OCI-LY7 (cell line): ENCODE data around the gene TSHZ2. TPM values are rescaled to one million over a fixed set of nuclear protein-coding genes. Genes with fewer than 3 reads are reported as not detected.

Experiments
- BruUV-seq: library from RNA; stranded (reverse); fragments of 400-500 nt; replicated peaks from 2 replicates; lab custom pipeline; 2021; lab: Mats Ljungman, UMichigan
- CTCF ChIA-PET: fragments of 300-600 bp; sonication (Branson Sonifier 250); formaldehyde crosslinking; loops from one replicate; lab custom pipeline; 2022; ENCODE audit warnings: antibody characterized with exemption; ENCODE audit not compliant: unreplicated experiment; lab: Charles Lee
- POLR2A ChIA-PET: fragments of 300-600 bp; sonication (Branson Sonifier 250); formaldehyde crosslinking; loops from one replicate; lab custom pipeline; 2022; ENCODE audit warnings: antibody characterized with exemption; lab: Charles Lee
- DNase-seq: peaks from one replicate; pipeline ENCODE4 v3.0.0-alpha.2; 2015; ENCODE audit warnings: low spot score
- H2AFZ ChIP-seq: fragments of 200-600 bp; sonication (generic), shearing (Covaris generic); 2 replicates; pipeline ENCODE4 v1.6.1; 2014; ENCODE audit warnings: mild to moderate bottlenecking, antibody characterized with exemption, low read length, moderate library complexity
- H3K27ac ChIP-seq: fragments of 200-600 bp; sonication (generic); 2 replicates; pipeline ENCODE4 v1.5.1; 2014; ENCODE audit warnings: mixed run types, low read depth, mild to moderate bottlenecking, moderate library complexity, low read length, inconsistent platforms; ENCODE audit not compliant: poor library complexity, severe bottlenecking
- H3K36me3 ChIP-seq: fragments of 200-600 bp; sonication (generic); 2 replicates; pipeline ENCODE4 v1.6.1; 2014; ENCODE audit warnings: mild to moderate bottlenecking, antibody characterized with exemption, low read length, moderate library complexity, mixed read lengths; ENCODE audit not compliant: insufficient read depth
- H3K4me1 ChIP-seq: fragments of 200-600 bp; sonication (generic); 2 replicates; pipeline ENCODE4 v1.5.1; 2014; ENCODE audit warnings: mild to moderate bottlenecking, low read length; ENCODE audit not compliant: insufficient read depth, poor library complexity, severe bottlenecking
- H3K4me2 ChIP-seq: fragments of 200-600 bp; sonication (generic); 2 replicates; pipeline ENCODE4 v1.6.1; 2014; ENCODE audit warnings: mild to moderate bottlenecking, low read length
- H3K4me3 ChIP-seq: fragments of 200-600 bp; sonication (generic); 2 replicates; pipeline ENCODE4 v1.5.1; 2014; ENCODE audit warnings: mild to moderate bottlenecking, low read depth, low read length; ENCODE audit not compliant: poor library complexity, severe bottlenecking
- H3K79me2 ChIP-seq: fragments of 200-600 bp; sonication (generic); 2 replicates; pipeline ENCODE4 v1.6.1; 2016; ENCODE audit warnings: low read depth, mild to moderate bottlenecking, low read length, moderate library complexity, mixed read lengths; ENCODE audit not compliant: insufficient read depth
- H3K9me2 ChIP-seq: fragments of 200-600 bp; sonication (generic); 2 replicates; pipeline ENCODE4 v1.6.1; 2016; ENCODE audit warnings: mild to moderate bottlenecking, low read length, mixed read lengths; ENCODE audit not compliant: insufficient read depth
- H3K9me3 ChIP-seq: fragments of 200-600 bp; sonication (generic); 2 replicates; pipeline ENCODE4 v1.6.1; 2014; ENCODE audit warnings: mild to moderate bottlenecking, mixed run types, low read length, mixed read lengths
- H4K20me1 ChIP-seq: fragments of 200-600 bp; sonication (generic); 2 replicates; pipeline ENCODE4 v1.6.1; 2014; ENCODE audit warnings: mild to moderate bottlenecking, antibody characterized with exemption, low read length, moderate library complexity, mixed read lengths; ENCODE audit not compliant: insufficient read depth
- CTCF ChIP-seq: fragments of 200-600 bp; sonication (generic); conservative IDR thresholded peaks from 2 replicates; pipeline ENCODE4 v1.5.1; 2014; ENCODE audit warnings: mild to moderate bottlenecking, antibody characterized with exemption, low read length, moderate library complexity, mixed read lengths
- EZH2phosphoT487 ChIP-seq: fragments of 200-600 bp; sonication (generic); IDR thresholded peaks from 2 replicates; pipeline ENCODE4 v1.6.1; 2018; ENCODE audit warnings: low read depth, borderline replicate concordance, mild to moderate bottlenecking, mixed run types, antibody characterized with exemption, low read length, moderate library complexity, mixed read lengths
- intact Hi-C: fragments of 100-400 bp; cut with micrococcal nuclease; formaldehyde crosslinking; loops from one replicate; pipeline ENCODE4 v1.10.0; 2022; ENCODE audit not compliant: unreplicated experiment
- total RNA-seq, 2 experiments: library from RNA; depleted of rRNA in 1 of 2; stranded (reverse); fragments of >200 nt in 1 of 2; shearing (Covaris generic) in 1 of 2; gene quantifications; 2 replicates each; pipeline ENCODE4 v1.2.3, GENCODE V29; 2014 to 2022

The TSHZ2 gene
- total RNA-seq, 2 experiments from 2014 or later = not detected

- no peaks in the 10 kb centered on the region for H3K36me3 ChIP-seq
- H3K9me3 ChIP-seq = peaks cover 23% of the 10 kb centered on the region
- H3K4me3 ChIP-seq = no peak overlapping the region
- no peak for DNase-seq
- no peak for TF ChIP-seq CTCF
- TF ChIP-seq EZH2phosphoT487 = no peak
- H4K20me1 ChIP-seq = no peaks in the 10 kb centered on the region
- no TSS peak for BruUV-seq
- intact Hi-C loops = no loop called here
- POLR2A ChIA-PET = no interaction called here
- CTCF ChIA-PET = no interaction called here
- no peaks in the 10 kb centered on the region for H3K9me2 ChIP-seq
- no peak overlapping the region for H3K4me2 ChIP-seq
- H3K79me2 ChIP-seq = no peaks in the 10 kb centered on the region
- no peak overlapping the region for H2AFZ ChIP-seq
- no peaks in the 10 kb centered on the region for H3K4me1 ChIP-seq
- H3K27ac ChIP-seq = no peak overlapping the region
Measured at GRCh38 chr20:53447316-53447715, 475.2 kb downstream of the TSHZ2 start.

- intact Hi-C loops = no loop called here
- Histone ChIP-seq H3K27ac (no peak overlapping the region), H3K4me2 (no peak overlapping the region), H2AFZ (no peak overlapping the region), H3K4me1 (no peaks in the 10 kb centered on the region), H3K79me2 (no peaks in the 10 kb centered on the region), H3K9me2 (no peaks in the 10 kb centered on the region), H3K4me3 (no peak overlapping the region), H3K9me3 (peaks cover 23% of the 10 kb centered on the region), H3K36me3 (no peaks in the 10 kb centered on the region), H4K20me1 (no peaks in the 10 kb centered on the region)
- ChIA-PET CTCF (no interaction called here), POLR2A (no interaction called here)
- BruUV-seq = no TSS peak
- TF ChIP-seq EZH2phosphoT487 = no peak
- TF ChIP-seq CTCF = no peak
- no peak for DNase-seq
Measured at GRCh38 chr20:53448426-53448825, 476.3 kb downstream of the TSHZ2 start.

- no peak for DNase-seq
- H3K36me3 ChIP-seq = no peaks in the 10 kb centered on the region
Measured at GRCh38 chr20:53448875-53449274, 476.7 kb downstream of the TSHZ2 start.

More at GRCh38 chr20:53448875-53449274, 476.7 kb downstream of the TSHZ2 start:
- Histone ChIP-seq H3K79me2 (no peaks in the 10 kb centered on the region), H2AFZ (no peak overlapping the region), H3K4me2 (no peak overlapping the region), H3K4me1 (no peaks in the 10 kb centered on the region), H3K27ac (no peak overlapping the region), H3K9me3 (peaks cover 23% of the 10 kb centered on the region), H3K4me3 (no peak overlapping the region), H3K9me2 (no peaks in the 10 kb centered on the region), H4K20me1 (no peaks in the 10 kb centered on the region)
- CTCF ChIA-PET = no interaction called here
- POLR2A ChIA-PET = no interaction called here
- TF ChIP-seq EZH2phosphoT487 (no peak), CTCF (no peak)
- BruUV-seq = no TSS peak
- intact Hi-C loops = no loop called here
